GM18526 (cell line): ENCODE data around the gene SH3GLB2.

Source experiments
- POLR2A ChIP-seq: IDR thresholded peaks from 3 replicates; pipeline ENCODE4 v1.6.1; 2011; ENCODE audit not compliant: insufficient read length; ENCODE audit errors: extremely low read depth

The SH3GLB2 gene

DNA sequence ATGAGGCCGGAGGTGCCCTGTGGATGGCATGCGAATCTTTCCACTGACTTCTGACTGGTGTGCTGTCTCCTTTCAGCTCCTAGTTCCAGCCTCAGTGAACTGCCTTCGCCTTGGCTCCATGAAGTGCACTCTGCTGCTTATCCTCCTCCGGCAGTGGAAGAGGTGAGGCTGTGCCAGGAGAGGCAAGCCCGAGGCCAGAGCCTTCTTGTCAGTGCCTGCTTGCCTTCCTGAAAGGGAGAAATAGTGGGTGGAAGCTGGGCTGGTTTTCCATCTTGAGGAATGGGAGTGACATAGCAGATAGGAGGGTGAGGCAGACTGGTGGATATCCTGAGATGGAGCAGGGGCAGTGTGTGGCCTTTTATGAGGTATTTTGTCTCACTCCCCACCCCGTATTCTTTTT lies 29.7 kb downstream of the SH3GLB2 start:
- TF ChIP-seq POLR2A, result no peak

DNA sequence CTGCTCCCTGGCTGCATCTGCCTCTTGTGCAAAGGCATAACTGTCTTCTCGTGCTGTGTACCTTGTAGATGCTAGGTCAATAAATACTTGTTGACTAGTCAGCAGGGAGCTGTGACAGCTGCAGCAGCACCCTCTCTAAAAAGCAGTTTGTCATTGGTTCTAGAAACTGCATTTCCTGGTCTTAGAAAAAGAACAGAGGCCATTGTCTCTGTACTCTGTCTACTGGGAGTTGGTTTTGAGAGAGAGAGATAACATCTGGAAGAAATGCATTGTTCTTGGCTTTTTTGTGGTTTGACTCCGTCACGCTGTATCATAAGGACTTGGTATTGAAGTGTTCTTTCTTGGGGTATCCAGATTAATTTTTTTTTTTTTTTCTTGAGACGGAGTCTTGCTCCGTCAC lies 32.3 kb downstream of the SH3GLB2 start:
- no peak for TF ChIP-seq POLR2A

DNA sequence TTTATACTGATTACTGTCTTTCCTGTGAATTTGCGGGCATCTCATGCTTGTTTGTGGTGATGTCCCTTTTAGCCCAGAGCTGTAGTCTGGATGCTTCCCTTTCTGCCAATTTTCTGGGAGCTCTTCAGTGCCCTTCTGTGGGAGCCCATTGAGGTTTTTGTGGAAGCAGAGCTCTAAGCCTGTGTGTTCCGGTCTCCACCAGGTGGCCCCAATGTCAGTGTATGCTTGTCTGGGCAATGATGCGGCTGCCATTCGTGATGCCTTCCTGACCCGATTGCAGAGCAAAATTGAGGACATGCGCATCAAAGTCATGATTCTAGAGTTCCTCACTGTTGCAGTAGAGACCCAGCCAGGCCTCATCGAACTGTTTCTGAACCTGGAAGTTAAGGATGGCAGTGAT lies 35.1 kb downstream of the SH3GLB2 start:
- TF ChIP-seq POLR2A, result no peak

DNA sequence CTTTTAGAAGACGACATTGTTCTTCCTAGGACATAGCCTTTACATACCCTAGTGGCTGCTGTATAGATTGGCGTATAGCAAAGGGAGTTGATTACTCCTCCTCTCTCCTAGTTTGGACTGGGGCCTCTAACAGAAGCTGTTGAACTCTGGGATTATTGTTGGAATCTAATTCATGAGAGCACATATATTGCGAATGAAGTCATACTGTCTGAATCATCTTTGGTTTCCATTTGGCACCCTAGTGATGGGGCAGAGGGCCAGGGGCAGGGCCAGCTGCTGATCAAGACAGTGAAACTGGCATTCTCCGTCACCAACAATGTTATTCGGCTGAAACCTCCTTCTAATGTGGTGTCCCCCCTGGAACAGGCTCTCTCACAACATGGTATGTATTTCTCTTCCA lies 40.3 kb downstream of the SH3GLB2 start:
- TF ChIP-seq POLR2A, result no peak

DNA sequence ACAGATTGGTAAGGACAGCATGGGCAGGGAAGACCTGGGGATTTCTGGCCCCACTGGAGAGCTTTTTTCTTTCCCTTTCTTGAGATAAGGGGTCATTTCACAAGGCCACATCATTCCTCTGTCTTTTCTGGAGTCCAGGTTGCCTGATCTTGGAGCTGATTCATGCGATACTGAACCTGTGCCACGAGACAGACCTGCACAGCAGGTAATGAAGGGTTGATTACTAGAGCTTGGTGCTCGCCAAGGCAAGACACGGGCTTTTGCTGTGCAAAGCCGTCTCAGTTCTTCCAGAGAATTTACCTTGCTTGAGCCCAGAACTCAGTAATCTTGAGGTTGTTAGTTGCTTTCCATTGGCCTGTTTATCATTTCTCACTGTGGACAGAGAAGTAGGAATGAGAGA lies 41.5 kb downstream of the SH3GLB2 start:
- TF ChIP-seq POLR2A, result no peak

DNA sequence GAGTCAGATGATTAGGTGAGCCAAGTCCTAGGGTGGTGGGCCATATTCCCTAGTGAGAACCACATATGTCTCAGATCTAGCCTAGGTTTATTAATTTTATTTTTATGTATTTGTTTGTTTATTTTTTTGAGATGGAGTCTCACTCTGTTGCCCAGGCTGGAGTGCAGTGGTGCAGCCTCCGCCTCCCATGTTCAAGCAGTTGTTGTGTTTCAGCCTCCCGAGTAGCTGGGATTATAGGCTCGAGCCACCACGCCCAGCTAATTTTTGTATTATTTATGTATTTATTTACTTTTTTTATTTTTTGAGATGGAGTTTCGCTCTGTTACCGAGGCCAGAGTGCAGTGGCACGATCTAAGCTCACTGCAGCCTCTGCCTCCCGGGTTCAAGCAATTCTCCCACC lies 44.6 kb downstream of the SH3GLB2 start:
- TF ChIP-seq POLR2A, result no peak

DNA sequence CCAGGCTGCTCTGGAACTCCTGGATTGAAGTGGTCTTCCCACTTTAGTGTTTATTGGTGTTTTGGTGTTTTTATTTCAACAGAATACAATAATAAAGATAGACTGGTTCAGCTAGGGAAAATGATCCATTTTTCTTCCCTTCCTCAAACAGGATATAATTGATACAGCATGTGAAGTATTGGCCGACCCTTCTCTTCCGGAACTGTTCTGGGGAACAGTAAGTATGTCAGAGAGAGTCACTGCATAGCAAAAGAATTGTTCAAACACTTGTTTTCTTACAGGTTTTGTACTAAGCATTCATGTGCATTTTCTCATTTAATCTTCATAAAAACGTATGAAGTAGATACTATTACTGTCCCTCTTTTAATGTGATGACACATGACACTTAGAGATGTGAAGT lies 49.0 kb downstream of the SH3GLB2 start:
- no peak for TF ChIP-seq POLR2A

DNA sequence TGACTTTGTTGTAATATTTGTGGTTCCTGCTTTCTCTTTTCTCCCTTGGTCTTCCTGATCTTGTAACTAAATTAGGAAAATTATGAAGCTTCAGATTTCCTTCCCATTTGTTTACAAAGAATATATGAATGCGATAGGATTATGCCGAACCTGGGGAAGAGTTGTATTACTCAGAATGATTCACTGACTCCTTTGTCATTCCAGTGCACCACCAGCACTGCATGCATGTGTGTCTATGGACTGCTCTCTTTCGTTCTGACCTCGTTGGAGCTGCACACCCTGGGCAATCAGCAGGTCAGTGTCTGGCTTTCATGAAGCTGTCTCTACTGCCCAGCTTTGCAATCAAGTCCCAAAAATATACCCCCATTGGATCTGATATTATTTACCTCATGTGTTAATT lies 55.2 kb downstream of the SH3GLB2 start:
- no peak for TF ChIP-seq POLR2A

DNA sequence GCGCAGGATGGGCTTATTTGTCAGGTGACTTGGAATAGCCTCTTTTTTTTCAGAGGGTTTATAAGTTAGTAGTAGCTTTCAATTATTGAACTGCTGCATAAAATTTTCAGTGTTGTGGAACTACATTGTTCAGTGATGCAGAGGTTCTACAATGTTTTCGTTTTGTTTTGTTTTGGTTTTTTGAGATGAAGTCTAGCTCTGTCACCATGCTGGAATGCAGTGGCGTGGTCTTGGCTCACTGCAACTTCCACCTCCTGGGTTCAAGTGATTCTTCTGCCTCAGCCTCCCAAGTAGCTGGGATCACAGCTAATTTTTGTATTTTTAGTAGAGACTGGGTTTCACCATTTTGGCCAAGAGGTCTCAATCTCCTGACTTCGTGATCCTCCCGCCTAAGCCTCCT lies 58.6 kb downstream of the SH3GLB2 start:
- TF ChIP-seq POLR2A, result no peak
